Stomach smooth muscle (tissue), 2 donors: Measurements from ENCODE around the gene NRF1.

Experiments used
- H3K27ac ChIP-seq: one replicate; pipeline ENCODE4 v1.7.0; 2013; ENCODE audit warnings: mild to moderate bottlenecking, low read length, inconsistent platforms
- H3K27me3 ChIP-seq, 2 donors: one replicate each; pipeline ENCODE4 v1.7.0; 2013; ENCODE audit warnings: low read length in 2 of 2; ENCODE audit not compliant: insufficient read depth in 2 of 2, control insufficient read depth in 1 of 2
- H3K36me3 ChIP-seq, 2 donors: one replicate each; pipeline ENCODE4 v1.7.0; 2013; ENCODE audit warnings: low read length in 2 of 2; ENCODE audit not compliant: control insufficient read depth in 2 of 2, insufficient read depth in 2 of 2
- H3K4me1 ChIP-seq: one replicate; pipeline ENCODE4 v1.7.0; 2013; ENCODE audit warnings: low read length; ENCODE audit not compliant: control insufficient read depth, insufficient read depth
- H3K4me3 ChIP-seq, 2 donors: one replicate each; pipeline ENCODE4 v1.7.0; 2013; ENCODE audit warnings: low read length in 2 of 2
- H3K9ac ChIP-seq, 2 donors: one replicate each; pipeline ENCODE4 v1.7.0; 2013; ENCODE audit warnings: low read length in 2 of 2, mild to moderate bottlenecking in 1 of 2
- H3K9me3 ChIP-seq, 2 donors: one replicate each; pipeline ENCODE4 v1.7.0; 2013; ENCODE audit warnings: low read length in 2 of 2; ENCODE audit not compliant: control insufficient read depth in 2 of 2
- donor health status: healthy.
- donor health status: Pancreatic carcinoma.

The NRF1 gene

DNA sequence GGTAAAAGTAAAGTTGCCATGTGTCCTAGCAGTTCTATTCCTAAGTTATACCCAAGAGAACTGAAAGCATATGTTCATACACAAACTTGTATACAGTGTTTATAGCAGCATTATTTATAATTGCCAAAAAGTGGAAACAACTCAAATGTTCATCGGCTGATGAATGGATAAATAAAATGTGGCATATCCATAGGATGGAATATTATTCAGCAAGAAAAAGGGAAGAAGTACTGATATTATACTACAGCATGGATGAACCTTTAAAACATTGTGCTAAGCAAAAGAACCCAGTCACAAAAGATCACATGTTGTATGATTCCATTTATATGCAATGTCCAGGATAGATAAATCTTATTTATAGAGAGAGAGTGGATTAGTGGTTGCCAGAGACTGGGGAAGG lies 68.9 kb downstream of the NRF1 start:
- Histone ChIP-seq H3K4me1 (no peaks in the 10 kb centered on the region), H3K36me3 (peaks cover 2 to 3% of the 10 kb centered on the region in 2 donors), H3K4me3 (no peak overlapping the region)

DNA sequence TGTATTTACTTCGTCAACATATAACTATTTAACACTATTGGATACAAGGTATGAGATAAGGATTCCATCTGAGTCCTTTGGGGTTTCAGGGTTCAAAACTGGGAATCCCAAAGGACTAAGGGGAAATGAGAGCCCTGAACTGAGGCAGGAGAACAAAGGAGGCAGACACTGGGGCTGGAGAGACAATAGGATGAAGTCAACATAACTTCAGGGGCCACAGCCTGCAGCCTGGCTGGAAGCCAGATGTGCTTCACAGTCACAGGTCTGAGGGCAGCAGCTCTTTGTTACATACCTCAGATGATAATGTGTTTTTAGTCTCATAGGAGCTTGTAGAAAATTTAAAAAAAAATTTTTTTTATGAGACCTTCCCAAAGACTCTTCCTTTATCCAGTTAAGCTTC lies 73.3 kb downstream of the NRF1 start:
- no peak overlapping the region for H3K9ac ChIP-seq
- H3K36me3 ChIP-seq: no peaks in the 10 kb centered on the region
- no peak overlapping the region for H3K27ac ChIP-seq
- H3K9me3 ChIP-seq: no peaks in the 10 kb centered on the region
- no peak overlapping the region for H3K4me3 ChIP-seq
- no peaks in the 10 kb centered on the region for H3K27me3 ChIP-seq
- H3K4me1 ChIP-seq: no peaks in the 10 kb centered on the region

More for the DNA sequence above, 68.9 kb downstream of the NRF1 start:
- Histone ChIP-seq H3K27ac (no peak overlapping the region), H3K9ac (no peak overlapping the region), H3K9me3 (no peaks in the 10 kb centered on the region), H3K27me3 (no peaks in the 10 kb centered on the region)

DNA sequence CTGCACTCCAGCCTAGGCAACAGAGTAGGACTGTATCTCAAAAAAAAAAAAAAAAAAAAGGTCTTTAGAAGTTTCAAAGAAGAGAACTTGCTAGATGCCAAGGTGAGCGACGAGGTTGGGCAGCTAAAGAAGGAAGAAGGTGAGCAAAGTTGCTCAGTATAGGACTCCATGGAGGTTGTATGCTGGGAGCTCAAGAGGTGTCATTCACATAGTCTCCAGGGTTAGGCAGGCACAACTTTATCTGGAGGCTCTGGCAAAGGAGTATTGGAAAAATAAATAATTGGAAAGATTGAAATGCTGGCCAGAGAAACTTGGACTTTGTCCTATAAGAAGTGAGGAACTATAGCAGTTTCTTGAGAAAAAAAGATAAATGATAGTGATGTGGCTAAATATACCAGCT lies 74.5 kb downstream of the NRF1 start:
- Histone ChIP-seq H3K36me3 (peaks cover 4 to 5% of the 10 kb centered on the region in 2 donors), H3K9me3 (no peaks in the 10 kb centered on the region), H3K4me1 (no peaks in the 10 kb centered on the region), H3K27me3 (no peaks in the 10 kb centered on the region), H3K9ac (no peak overlapping the region), H3K27ac (no peak overlapping the region), H3K4me3 (no peak overlapping the region)

DNA sequence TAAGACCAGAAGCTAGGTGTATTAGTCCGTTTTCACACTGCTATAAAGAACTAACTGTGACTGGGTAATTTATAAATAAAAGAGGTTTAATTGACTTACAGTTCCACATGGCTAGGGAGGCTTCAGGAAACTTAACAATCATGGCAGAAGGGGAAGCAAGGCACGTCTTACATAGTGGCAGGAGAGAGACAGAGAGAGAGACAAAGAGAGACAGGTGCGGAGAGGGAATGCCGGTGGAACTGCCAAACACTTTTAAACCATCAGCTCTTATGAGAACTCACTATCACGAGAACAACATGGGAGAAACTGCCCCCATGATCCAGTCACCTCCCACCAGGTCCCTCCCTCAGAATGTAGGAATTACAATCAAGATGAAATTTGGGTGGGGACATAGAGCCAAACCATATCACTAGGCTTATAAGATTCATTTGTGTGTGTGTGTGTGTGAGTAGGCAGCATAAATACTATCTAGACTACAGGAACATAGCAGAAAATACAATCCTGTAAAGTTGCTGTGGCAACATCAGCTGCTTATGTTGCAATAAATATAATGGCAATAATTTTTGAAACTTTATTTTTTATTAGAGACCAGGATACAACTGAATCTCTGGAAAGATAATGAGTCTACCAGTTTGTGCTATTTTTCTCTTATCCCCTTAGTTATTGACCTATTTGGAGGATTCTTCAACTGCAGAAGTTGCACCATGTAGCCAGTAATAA lies 77.1 kb downstream of the NRF1 start:
- no peaks in the 10 kb centered on the region for H3K9me3 ChIP-seq
- no peaks in the 10 kb centered on the region for H3K27me3 ChIP-seq
- H3K9ac ChIP-seq: no peak overlapping the region
- no peak overlapping the region for H3K4me3 ChIP-seq
- H3K4me1 ChIP-seq: no peaks in the 10 kb centered on the region
- H3K36me3 ChIP-seq: peaks cover 11 to 13% of the 10 kb centered on the region in 2 donors
- H3K27ac ChIP-seq: no peak overlapping the region

DNA sequence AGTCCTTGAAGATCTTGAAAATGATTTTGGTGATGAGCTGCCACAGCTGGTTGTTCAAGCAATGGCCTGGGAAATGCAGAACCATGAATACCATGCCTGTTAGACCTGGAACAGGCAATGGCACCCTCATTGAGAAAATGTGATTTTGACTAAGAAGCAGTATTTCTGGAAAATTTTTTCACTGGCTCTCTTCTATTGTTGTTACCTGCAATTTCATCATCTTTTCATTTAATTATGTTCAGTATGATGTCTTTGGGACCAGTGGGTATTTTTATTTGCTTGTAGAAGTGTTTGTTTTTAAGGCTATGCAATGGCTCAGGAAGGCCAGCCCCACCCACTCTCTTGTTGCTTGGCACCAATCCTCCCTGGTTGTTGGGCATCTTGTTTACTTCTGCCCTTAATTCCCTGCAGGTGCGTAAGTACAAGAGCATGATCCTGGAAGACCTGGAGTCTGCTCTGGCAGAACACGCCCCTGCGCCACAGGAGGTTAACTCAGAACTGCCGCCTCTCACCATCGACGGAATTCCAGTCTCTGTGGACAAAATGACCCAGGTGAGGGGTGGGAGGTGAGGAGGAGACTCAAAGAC lies 78.6 kb downstream of the NRF1 start:
- Histone ChIP-seq H3K27ac (no peak overlapping the region), H3K4me3 (no peak overlapping the region), H3K27me3 (no peaks in the 10 kb centered on the region)

DNA sequence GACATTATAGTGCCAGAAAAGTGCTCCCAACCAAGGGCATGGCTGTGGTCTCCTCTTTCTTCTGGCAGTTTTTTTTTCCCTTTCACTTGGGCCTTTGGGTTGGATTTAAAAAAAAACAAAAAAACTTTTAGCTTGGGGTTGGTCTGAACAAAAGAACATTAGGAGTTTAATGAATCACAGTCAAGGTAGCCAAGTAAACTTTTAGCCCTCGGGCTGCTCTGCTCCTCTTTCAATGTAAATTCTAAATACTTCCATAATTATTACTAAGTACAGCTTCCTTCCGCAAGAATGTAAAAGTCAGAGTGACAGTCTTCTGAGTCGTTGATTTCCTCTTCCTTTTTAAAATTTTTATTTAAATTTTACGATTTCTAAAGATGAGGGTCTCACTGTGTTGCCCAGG lies 79.2 kb downstream of the NRF1 start:
- Histone ChIP-seq H3K27me3 (no peaks in the 10 kb centered on the region), H3K27ac (no peak overlapping the region), H3K9ac (no peak overlapping the region), H3K36me3 (peaks cover 11 to 13% of the 10 kb centered on the region in 2 donors), H3K9me3 (no peaks in the 10 kb centered on the region), H3K4me1 (no peaks in the 10 kb centered on the region), H3K4me3 (no peak overlapping the region)

More for the DNA sequence above, 78.6 kb downstream of the NRF1 start:
- Histone ChIP-seq H3K36me3 (peaks cover 11 to 13% of the 10 kb centered on the region in 2 donors), H3K9ac (no peak overlapping the region), H3K9me3 (no peaks in the 10 kb centered on the region), H3K4me1 (no peaks in the 10 kb centered on the region)

DNA sequence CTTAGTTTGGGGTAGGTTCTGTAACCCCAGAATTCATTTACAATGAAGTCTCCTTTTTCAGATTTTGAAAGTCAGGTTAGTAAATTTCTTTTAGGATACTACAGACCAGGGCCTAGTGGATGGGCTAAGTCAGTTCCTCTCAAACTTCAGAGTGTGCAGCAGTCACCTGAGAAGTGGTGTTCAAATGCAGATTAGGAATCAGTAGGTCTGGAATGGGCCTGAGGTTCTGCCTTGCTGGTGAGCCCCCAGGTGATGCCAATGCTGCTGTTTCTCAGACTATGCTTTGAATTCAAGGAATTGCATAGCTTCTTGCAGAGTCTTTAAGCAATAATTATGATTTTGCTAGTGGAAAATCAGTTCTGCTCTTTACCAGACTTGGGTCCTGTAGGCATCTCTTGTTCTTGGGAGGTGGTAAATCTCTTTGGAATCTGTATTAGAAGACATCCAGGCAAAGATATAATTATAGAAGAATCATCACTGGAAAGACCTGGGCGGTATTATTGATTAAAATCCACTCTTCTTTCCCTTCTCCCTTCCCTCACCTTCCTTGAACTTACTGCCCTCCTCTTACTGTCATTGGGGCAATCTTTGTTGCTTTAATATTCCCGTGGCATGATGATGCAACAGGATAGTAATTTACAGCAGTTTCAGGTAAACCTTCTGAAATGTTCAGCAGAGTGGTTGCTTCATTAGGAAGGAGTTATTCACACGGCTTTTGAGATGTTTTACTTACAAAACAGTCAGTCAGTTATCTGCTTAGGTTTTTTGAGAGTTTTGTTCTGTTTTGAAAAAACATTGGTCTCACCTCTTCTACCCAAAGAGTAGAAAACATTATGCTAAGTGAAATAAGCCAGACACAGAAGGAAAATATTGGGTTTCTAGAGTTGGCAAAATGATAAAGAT lies 87.2 kb downstream of the NRF1 start:
- H3K27ac ChIP-seq: no peak overlapping the region
- no peaks in the 10 kb centered on the region for H3K36me3 ChIP-seq
- H3K9me3 ChIP-seq: no peaks in the 10 kb centered on the region
- H3K27me3 ChIP-seq: no peaks in the 10 kb centered on the region
- no peaks in the 10 kb centered on the region for H3K4me1 ChIP-seq
- H3K4me3 ChIP-seq: no peak overlapping the region
- no peak overlapping the region for H3K9ac ChIP-seq

DNA sequence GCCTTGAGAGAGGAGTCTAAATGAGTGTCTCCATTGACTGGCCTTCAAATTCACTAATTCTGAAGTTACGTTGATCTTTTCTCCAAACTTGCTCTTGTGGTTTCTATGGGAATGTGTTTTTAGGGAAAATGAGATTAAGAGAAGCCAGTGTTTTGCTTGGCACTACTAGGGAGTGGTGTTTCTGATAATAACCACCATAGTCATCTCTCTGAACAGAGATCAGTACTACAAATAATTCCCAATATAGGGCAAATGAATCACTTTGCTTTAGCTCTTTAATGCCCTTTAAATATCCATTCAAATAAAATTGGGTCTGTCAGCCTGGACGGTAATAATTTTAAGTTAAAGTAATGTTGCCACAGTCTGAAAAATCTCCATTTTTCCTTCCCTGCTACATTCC lies 90.8 kb downstream of the NRF1 start:
- Histone ChIP-seq H3K9me3 (no peaks in the 10 kb centered on the region), H3K4me3 (no peak overlapping the region), H3K36me3 (no peaks in the 10 kb centered on the region), H3K9ac (no peak overlapping the region), H3K4me1 (no peaks in the 10 kb centered on the region), H3K27me3 (no peaks in the 10 kb centered on the region), H3K27ac (no peak overlapping the region)

DNA sequence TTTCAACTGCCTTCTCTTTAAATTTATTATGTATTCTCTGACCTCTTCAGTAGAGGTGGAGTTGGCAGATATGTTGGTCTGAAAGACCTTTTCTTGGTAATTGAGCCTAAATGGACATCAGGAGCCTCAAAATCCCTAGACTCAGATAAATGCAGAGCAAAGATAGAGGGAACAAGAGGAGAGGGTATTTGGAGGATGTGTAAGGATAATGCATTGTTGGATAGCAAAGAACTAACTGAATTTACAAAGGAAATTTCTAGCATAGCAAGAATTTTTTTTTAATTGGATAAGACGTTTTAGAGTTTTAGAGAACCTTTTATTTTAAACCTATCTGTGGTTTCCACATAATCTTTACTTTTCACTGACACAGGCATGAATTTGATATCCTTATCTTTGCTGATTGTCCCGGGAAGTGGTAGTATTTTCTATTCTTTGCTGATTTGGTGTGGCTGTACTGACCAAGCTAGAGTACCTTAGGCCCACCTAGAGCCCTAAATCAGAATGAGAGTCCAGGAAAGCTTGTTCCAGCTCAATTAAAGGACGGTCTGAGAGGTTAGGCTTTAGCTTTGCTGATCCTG lies 91.3 kb downstream of the NRF1 start:
- H3K27ac ChIP-seq: no peak overlapping the region
- H3K27me3 ChIP-seq: no peaks in the 10 kb centered on the region
- H3K4me3 ChIP-seq: no peak overlapping the region
- H3K4me1 ChIP-seq: no peaks in the 10 kb centered on the region
- H3K36me3 ChIP-seq: no peaks in the 10 kb centered on the region
- no peaks in the 10 kb centered on the region for H3K9me3 ChIP-seq
- no peak overlapping the region for H3K9ac ChIP-seq

DNA sequence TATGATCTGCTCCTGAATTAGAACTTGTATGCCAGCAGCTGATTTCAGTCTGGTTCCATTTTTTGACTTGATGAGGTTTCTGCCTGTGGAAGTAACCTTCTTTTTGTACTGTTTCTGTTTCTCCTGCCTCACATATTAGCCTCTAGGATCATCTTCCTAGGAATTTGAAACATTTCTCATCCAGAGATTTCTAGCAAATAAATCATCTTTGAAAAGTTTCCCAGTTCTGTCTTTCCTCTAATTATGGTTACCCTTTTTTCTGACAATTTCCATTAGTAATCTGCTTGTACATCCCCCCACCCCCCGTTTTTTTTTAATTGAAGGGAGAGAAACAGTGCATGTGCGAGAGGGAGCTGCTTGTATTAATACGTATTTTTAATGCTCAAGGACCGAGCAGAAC lies 92.2 kb downstream of the NRF1 start:
- no peaks in the 10 kb centered on the region for H3K27me3 ChIP-seq
- H3K9ac ChIP-seq: no peak overlapping the region
- H3K36me3 ChIP-seq: no peaks in the 10 kb centered on the region
- H3K27ac ChIP-seq: no peak overlapping the region
- no peak overlapping the region for H3K4me3 ChIP-seq
- H3K9me3 ChIP-seq: no peaks in the 10 kb centered on the region
- H3K4me1 ChIP-seq: no peaks in the 10 kb centered on the region
